IMR-90 (cell line): Measurements from ENCODE around the gene BTBD9. TPM values are rescaled to one million over a fixed set of nuclear protein-coding genes. Genes with fewer than 3 reads are reported as not detected.

Experiments
- ATAC-seq: fragments of 200-7000 bp; cut with Tn5 transposase; 2 replicates; pipeline ENCODE4 v1.9.1; 2020; ENCODE audit warnings: low read depth, mild to moderate bottlenecking, moderate library complexity
- BruUV-seq: library from RNA; stranded (reverse); fragments of 400-500 nt; replicated peaks from 2 replicates; lab custom pipeline; 2021; lab: Mats Ljungman, UMichigan
- CTCF ChIA-PET: fragments of 300-600 bp; formaldehyde crosslinking; extraction: SDS; loops from one replicate; lab custom pipeline; 2021; ENCODE audit warnings: antibody characterized with exemption; lab: Yijun Ruan, JAX
- POLR2A ChIA-PET: fragments of 300-600 bp; sonication (Branson Sonifier 250); formaldehyde crosslinking; loops from one replicate; lab custom pipeline; 2022; ENCODE audit warnings: antibody characterized with exemption; ENCODE audit not compliant: unreplicated experiment; lab: Charles Lee
- DNase-seq: peaks from one replicate; pipeline ENCODE4 v3.0.0; 2013
- H2AFZ ChIP-seq: replicated peaks from 2 replicates; pipeline ENCODE3; 2013; ENCODE audit warnings: low read length, mild to moderate bottlenecking; ENCODE audit not compliant: poor library complexity
- H2AK5ac ChIP-seq: 2 replicates; pipeline ENCODE4 v1.6.1; 2013; ENCODE audit warnings: low read depth, low read length, inconsistent platforms
- H2AK9ac ChIP-seq: replicated peaks from 2 replicates; pipeline ENCODE3; 2013; ENCODE audit warnings: mild to moderate bottlenecking, low read depth, low read length, moderate library complexity; ENCODE audit not compliant: poor library complexity
- H2BK120ac ChIP-seq: 2 replicates; pipeline ENCODE4 v1.6.1; 2013; ENCODE audit warnings: low read depth, low read length, inconsistent platforms
- H2BK15ac ChIP-seq: 3 replicates; pipeline ENCODE4 v1.6.1; 2013; ENCODE audit warnings: low read depth, low read length, inconsistent platforms
- H2BK20ac ChIP-seq: 2 replicates; pipeline ENCODE4 v1.6.1; 2013; ENCODE audit warnings: low read depth, mild to moderate bottlenecking, inconsistent platforms, low read length, moderate library complexity
- H2BK5ac ChIP-seq: 2 replicates; pipeline ENCODE4 v1.6.1; 2013; ENCODE audit warnings: mild to moderate bottlenecking, low read depth, low read length, inconsistent platforms; ENCODE audit not compliant: poor library complexity, severe bottlenecking
- H3K14ac ChIP-seq: replicated peaks from 2 replicates; pipeline ENCODE4 v1.6.1; 2013; ENCODE audit warnings: low read depth, low read length, inconsistent platforms
- H3K18ac ChIP-seq: 2 replicates; pipeline ENCODE4 v1.6.1; 2013; ENCODE audit warnings: low read depth, low read length, control low read depth
- H3K23ac ChIP-seq: 2 replicates; pipeline ENCODE4 v1.6.1; 2013; ENCODE audit warnings: low read depth, low read length, inconsistent platforms
- H3K27ac ChIP-seq: 2 replicates; pipeline ENCODE4 v1.5.1; 2013; ENCODE audit warnings: mild to moderate bottlenecking, control low read depth, low read length; ENCODE audit not compliant: insufficient read depth
- H3K27me3 ChIP-seq: 2 replicates; pipeline ENCODE4 v1.6.1; 2013; ENCODE audit warnings: low read length; ENCODE audit not compliant: control insufficient read depth, insufficient read depth
- H3K36me3 ChIP-seq: 2 replicates; pipeline ENCODE4 v1.6.1; 2013; ENCODE audit warnings: low read length, mixed read lengths; ENCODE audit not compliant: control insufficient read depth, insufficient read depth
- H3K4ac ChIP-seq: 2 replicates; pipeline ENCODE4 v1.6.1; 2013; ENCODE audit warnings: low read depth, low read length, inconsistent platforms
- H3K4me1 ChIP-seq: 2 replicates; pipeline ENCODE4 v1.6.1; 2013; ENCODE audit warnings: low read length, mixed read lengths; ENCODE audit not compliant: control insufficient read depth, insufficient read depth
- H3K4me2 ChIP-seq: 2 replicates; pipeline ENCODE4 v1.6.1; 2013; ENCODE audit warnings: low read depth, mild to moderate bottlenecking, control low read depth, low read length, moderate library complexity
- H3K4me3 ChIP-seq: 2 replicates; pipeline ENCODE4 v1.5.1; 2013; ENCODE audit warnings: low read depth, mild to moderate bottlenecking, control low read depth, low read length, moderate library complexity; ENCODE audit not compliant: insufficient read depth
- H3K56ac ChIP-seq: 2 replicates; pipeline ENCODE4 v1.6.1; 2013; ENCODE audit warnings: low read length, inconsistent platforms; ENCODE audit not compliant: insufficient read depth; ENCODE audit errors: extremely low read depth
- H3K79me1 ChIP-seq, 2 experiments: 2 replicates each; pipeline ENCODE4 v1.6.1; 2013; ENCODE audit warnings: low read length in 2 of 2, inconsistent platforms in 1 of 2, low read depth in 1 of 2
- H3K9ac ChIP-seq: 2 replicates; pipeline ENCODE4 v1.6.1; 2013; ENCODE audit warnings: low read depth, low read length, control low read depth
- H3K9me1 ChIP-seq: 2 replicates; pipeline ENCODE4 v1.6.1; 2013; ENCODE audit warnings: low read length, inconsistent platforms; ENCODE audit not compliant: insufficient read depth
- H3K9me3 ChIP-seq: 2 replicates; pipeline ENCODE4 v1.6.1; 2013; ENCODE audit warnings: low read length; ENCODE audit not compliant: control insufficient read depth, insufficient read depth
- H4K20me1 ChIP-seq: 2 replicates; pipeline ENCODE4 v1.6.1; 2013; ENCODE audit warnings: low read length, inconsistent platforms; ENCODE audit not compliant: insufficient read depth
- H4K5ac ChIP-seq: 2 replicates; pipeline ENCODE4 v1.6.1; 2013; ENCODE audit warnings: mild to moderate bottlenecking, low read depth, low read length, control low read depth
- H4K8ac ChIP-seq, 2 experiments: 2 replicates each; pipeline ENCODE4 v1.6.1; 2013; ENCODE audit warnings: low read depth in 2 of 2, low read length in 2 of 2, control low read depth in 1 of 2, inconsistent platforms in 1 of 2
- H4K91ac ChIP-seq: 2 replicates; pipeline ENCODE4 v1.6.1; 2013; ENCODE audit warnings: low read depth, low read length, inconsistent platforms; ENCODE audit not compliant: insufficient read depth
- CEBPB ChIP-seq: IDR thresholded peaks from 2 replicates; pipeline ENCODE4 v1.6.1; 2012; ENCODE audit warnings: low read depth, low read length, improper control_type of control experiment
- CHD1 ChIP-seq: IDR thresholded peaks from 2 replicates; pipeline ENCODE4 v1.6.1; 2012; ENCODE audit warnings: low read depth, low read length, improper control_type of control experiment
- CTCF ChIP-seq: conservative IDR thresholded peaks from 2 replicates; pipeline ENCODE4 v1.5.1; 2012; ENCODE audit warnings: mild to moderate bottlenecking, low read depth, low read length, improper control_type of control experiment
- ELK1 ChIP-seq: fragments of 150-350 bp; IDR thresholded peaks from 2 replicates; pipeline ENCODE4 v1.6.1; 2016; ENCODE audit warnings: low read depth, mild to moderate bottlenecking, low read length, moderate library complexity, borderline replicate concordance
- FOS ChIP-seq: fragments of 150-350 bp; IDR thresholded peaks from 2 replicates; pipeline ENCODE4 v1.6.1; 2016; ENCODE audit warnings: low read depth, low read length
- MAFK ChIP-seq: IDR thresholded peaks from 2 replicates; pipeline ENCODE4 v1.6.1; 2012; ENCODE audit warnings: low read depth, low read length, improper control_type of control experiment
- MAZ ChIP-seq: IDR thresholded peaks from 2 replicates; pipeline ENCODE4 v1.6.1; 2012; ENCODE audit warnings: low read depth, mild to moderate bottlenecking, low read length, improper control_type of control experiment, moderate library complexity, borderline replicate concordance
- NFE2L2 ChIP-seq: fragments of 150-350 bp; IDR thresholded peaks from 2 replicates; pipeline ENCODE4 v1.6.1; 2016; ENCODE audit warnings: low read depth, mild to moderate bottlenecking, low read length
- POLR2A ChIP-seq: IDR thresholded peaks from 2 replicates; pipeline ENCODE4 v1.6.1; 2012; ENCODE audit warnings: mild to moderate bottlenecking, low read depth, low read length
- RAD21 ChIP-seq: IDR thresholded peaks from 2 replicates; pipeline ENCODE4 v1.6.1; 2012; ENCODE audit warnings: low read length, improper control_type of control experiment
- RCOR1 ChIP-seq: IDR thresholded peaks from 2 replicates; pipeline ENCODE4 v1.6.1; 2012; ENCODE audit warnings: mild to moderate bottlenecking, low read length, improper control_type of control experiment; ENCODE audit not compliant: insufficient replicate concordance
- RFX5 ChIP-seq: IDR thresholded peaks from 2 replicates; pipeline ENCODE4 v1.8.0; 2012; ENCODE audit warnings: low read depth, mild to moderate bottlenecking, low read length, moderate library complexity
- SMC3 ChIP-seq: fragments of 150-350 bp; IDR thresholded peaks from 2 replicates; pipeline ENCODE4 v1.6.1; 2016; ENCODE audit warnings: low read depth, mild to moderate bottlenecking, antibody characterized with exemption, low read length, moderate library complexity
- USF2 ChIP-seq: fragments of 150-350 bp; IDR thresholded peaks from 2 replicates; pipeline ENCODE4 v1.6.1; 2017; ENCODE audit warnings: mild to moderate bottlenecking, antibody characterized with exemption, low read length, low read depth
- WGBS, 2 experiments: methylation state at CpG; one replicate each; pipeline versions ENCODE4 v1.1.5 to v1.1.7; 2013; ENCODE audit warnings: missing lambda C conversion rate in 2 of 2; ENCODE audit not compliant: insufficient read length in 1 of 2; ENCODE audit errors: extremely low coverage in 2 of 2; 5-methylcytosine and 5-hydroxymethylcytosine counted together
- dilution Hi-C: fragments of 300-500 bp; cut with HindIII; formaldehyde crosslinking; loops from one replicate; pipeline ENCODE4 v1.14.3; 2018; ENCODE audit warnings: low sequenced_read_pairs; ENCODE audit not compliant: unreplicated experiment
- in situ Hi-C: fragments of 300-500 bp; cut with MboI; formaldehyde crosslinking; loops from 3 replicates; pipeline ENCODE4 v1.14.3; 2019; ENCODE audit warnings: low sequenced_read_pairs, inconsistent platforms, mixed read lengths
- intact Hi-C: fragments of 100-400 bp; cut with micrococcal nuclease; formaldehyde crosslinking; loops from 2 replicates; pipeline ENCODE4 v1.10.0; 2022
- polyA plus RNA-seq, 3 experiments: library from polyadenylated mRNA; depleted of rRNA; stranded (reverse); fragments of >200 nt; gene quantifications; 2 replicates each; pipeline ENCODE4 v1.2.3, GENCODE V29; 2012; ENCODE audit warnings: low replicate concordance in 1 of 3
- total RNA-seq: library from RNA; depleted of rRNA; stranded (reverse); fragments of >200 nt; gene quantifications from 2 replicates; pipeline ENCODE4 v1.2.3, GENCODE V29; 2012

BTBD9 gene
- total and polyA plus RNA-seq, 2 of the 4 experiments (the other 2 are of a cell fraction): 4.1 to 22.0 TPM

- TF ChIP-seq CEBPB: no peak
- TF ChIP-seq RFX5: no peak
- no peak for TF ChIP-seq USF2
- no peak for TF ChIP-seq NFE2L2
- no peak for TF ChIP-seq SMC3
- no peak for TF ChIP-seq MAZ
- no peak for TF ChIP-seq RCOR1
- no peak for TF ChIP-seq POLR2A
- TF ChIP-seq CTCF: no peak
- no peak for TF ChIP-seq ELK1
- TF ChIP-seq FOS: no peak
- no peak for TF ChIP-seq MAFK
- TF ChIP-seq RAD21: no peak
- TF ChIP-seq CHD1: no peak
- H3K27ac ChIP-seq: no peak overlapping the region
- no peak overlapping the region for H3K18ac ChIP-seq
- no CpG with 5 or more reads among the region's 2 CpGs for WGBS, 2 experiments
- no peak overlapping the region for H2BK15ac ChIP-seq
- no TSS peak for BruUV-seq
- POLR2A ChIA-PET: no interaction called here
- H3K36me3 ChIP-seq: no peaks in the 10 kb centered on the region
- H4K91ac ChIP-seq: no peak overlapping the region
- no peak overlapping the region for H2BK5ac ChIP-seq
- no peak overlapping the region for H2BK120ac ChIP-seq
- H3K27me3 ChIP-seq: no peaks in the 10 kb centered on the region
- CTCF ChIA-PET: no interaction called here
- intact Hi-C loops (no loop called here), dilution Hi-C loops (no loop called here), in situ Hi-C loops (no loop called here)
- H3K4ac ChIP-seq: no peak overlapping the region
- H2BK20ac ChIP-seq: no peak overlapping the region
- no peak overlapping the region for H3K9ac ChIP-seq
- H3K23ac ChIP-seq: no peak overlapping the region
- no peaks in the 10 kb centered on the region for H3K9me3 ChIP-seq
- H3K14ac ChIP-seq: no peak overlapping the region
- H4K5ac ChIP-seq: no peak overlapping the region
- no peaks in the 10 kb centered on the region for H3K4me1 ChIP-seq
- DNase-seq: no peak
- no peaks in the 10 kb centered on the region for H3K9me1 ChIP-seq
- H3K79me1 ChIP-seq: peaks cover 0 to 6% of the 10 kb centered on the region in 2 experiments; a peak in 1 of 4 replicates
- no peak overlapping the region for H3K4me3 ChIP-seq
- ATAC-seq: no peak
- no peak overlapping the region for H3K56ac ChIP-seq
- H2AK5ac ChIP-seq: no peak overlapping the region
- H2AK9ac ChIP-seq: no peak overlapping the region
- no peak overlapping the region for H3K4me2 ChIP-seq
- H2AFZ ChIP-seq: no peak overlapping the region
- no peak overlapping the region for H4K8ac ChIP-seq
- no peaks in the 10 kb centered on the region for H4K20me1 ChIP-seq
Observed at GRCh38 chr6:38403548-38403947, 236.2 kb downstream of the BTBD9 start.
